ENCODE data around the gene FOSB.

DNA sequence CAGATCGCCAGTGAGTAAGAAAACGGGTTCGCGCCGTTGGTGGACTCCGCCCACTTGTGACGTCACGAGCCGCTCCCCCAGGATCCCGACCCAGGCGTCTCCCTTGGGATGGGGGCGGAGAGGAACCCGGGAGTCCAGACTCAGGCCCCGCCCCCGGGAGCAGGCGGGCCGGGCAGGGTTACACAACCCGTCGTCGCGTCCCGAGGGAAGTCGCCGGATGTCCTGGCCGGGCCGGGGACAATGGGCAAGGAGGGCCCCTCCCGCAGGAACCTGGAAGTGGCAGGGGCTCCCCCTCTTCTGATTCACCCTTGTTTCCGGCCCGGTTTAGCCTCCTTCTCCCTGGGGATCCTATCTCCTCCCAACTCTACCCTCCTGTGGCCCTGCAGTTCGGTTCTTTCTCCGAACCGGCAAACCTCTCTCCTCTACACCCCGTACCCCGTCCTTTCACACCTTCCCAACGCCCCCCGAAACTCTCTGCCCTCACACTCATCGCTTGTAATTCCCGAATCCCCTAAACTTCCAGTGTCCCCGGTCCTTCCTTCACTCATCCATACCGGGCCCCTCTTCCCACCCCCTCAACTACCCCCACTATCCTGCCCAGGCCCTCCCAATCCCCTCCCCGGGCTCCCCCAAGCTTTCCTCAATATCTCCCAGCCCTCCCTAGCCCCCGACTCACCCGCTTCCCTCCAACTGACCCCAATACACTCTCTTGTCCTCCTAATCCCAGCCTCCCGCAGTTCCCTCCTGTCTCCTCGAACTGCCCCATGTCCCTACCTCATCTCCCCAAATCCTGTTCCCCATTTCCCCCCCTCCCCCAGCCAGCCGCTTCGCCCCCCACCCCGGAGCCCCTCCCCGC, 24.1 kb upstream of the FOSB start:
- TF ChIP-seq, protein P1, sequence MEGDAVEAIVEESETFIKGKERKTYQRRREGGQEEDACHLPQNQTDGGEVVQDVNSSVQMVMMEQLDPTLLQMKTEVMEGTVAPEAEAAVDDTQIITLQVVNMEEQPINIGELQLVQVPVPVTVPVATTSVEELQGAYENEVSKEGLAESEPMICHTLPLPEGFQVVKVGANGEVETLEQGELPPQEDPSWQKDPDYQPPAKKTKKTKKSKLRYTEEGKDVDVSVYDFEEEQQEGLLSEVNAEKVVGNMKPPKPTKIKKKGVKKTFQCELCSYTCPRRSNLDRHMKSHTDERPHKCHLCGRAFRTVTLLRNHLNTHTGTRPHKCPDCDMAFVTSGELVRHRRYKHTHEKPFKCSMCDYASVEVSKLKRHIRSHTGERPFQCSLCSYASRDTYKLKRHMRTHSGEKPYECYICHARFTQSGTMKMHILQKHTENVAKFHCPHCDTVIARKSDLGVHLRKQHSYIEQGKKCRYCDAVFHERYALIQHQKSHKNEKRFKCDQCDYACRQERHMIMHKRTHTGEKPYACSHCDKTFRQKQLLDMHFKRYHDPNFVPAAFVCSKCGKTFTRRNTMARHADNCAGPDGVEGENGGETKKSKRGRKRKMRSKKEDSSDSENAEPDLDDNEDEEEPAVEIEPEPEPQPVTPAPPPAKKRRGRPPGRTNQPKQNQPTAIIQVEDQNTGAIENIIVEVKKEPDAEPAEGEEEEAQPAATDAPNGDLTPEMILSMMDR (IDR thresholded peaks at IDR 0.05; ENCODE audit: low read depth, low read length): no peak
- no peak for TF ChIP-seq EZH2phosphoT487 (IDR thresholded peaks at IDR 0.05; ENCODE audit: low read depth)

Measured in OCI-LY3 (cell line).